ENCODE data around the gene PSG6.
"Not testable (repeated sequence)": the region's sequence is repeated elsewhere in the genome, so short reads cannot be mapped to it uniquely, and the experiment has no call there.

The PSG6 gene

GRCh38 chr19:42900561-42900960 lies 17.1 kb downstream of the PSG6 start:
- DNase-seq, result not testable (repeated sequence)

DNA sequence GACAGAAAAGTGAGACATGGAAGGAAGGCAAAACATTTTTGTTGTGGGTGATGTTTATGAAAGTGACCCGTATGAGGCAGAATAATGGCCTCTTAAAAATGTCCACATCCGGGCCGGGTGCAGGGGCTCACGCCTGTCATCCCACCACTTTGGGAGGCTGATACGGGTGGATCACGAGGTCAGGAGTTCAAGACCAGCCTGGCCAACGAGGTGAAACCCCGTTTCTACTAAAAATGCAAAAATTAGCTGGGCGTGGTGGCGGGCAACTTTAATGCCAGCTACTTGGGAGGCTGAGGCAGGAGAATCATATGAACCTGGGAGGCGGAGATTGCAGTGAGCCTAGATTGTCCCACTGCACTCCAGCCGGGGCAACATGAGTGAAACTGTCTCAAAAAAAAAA lies 18.0 kb downstream of the PSG6 start:
- DNase-seq, result not testable (repeated sequence)

GRCh38 chr19:42899110-42899509 lies 18.6 kb downstream of the PSG6 start:
- DNase-seq, result not testable (repeated sequence)

DNA sequence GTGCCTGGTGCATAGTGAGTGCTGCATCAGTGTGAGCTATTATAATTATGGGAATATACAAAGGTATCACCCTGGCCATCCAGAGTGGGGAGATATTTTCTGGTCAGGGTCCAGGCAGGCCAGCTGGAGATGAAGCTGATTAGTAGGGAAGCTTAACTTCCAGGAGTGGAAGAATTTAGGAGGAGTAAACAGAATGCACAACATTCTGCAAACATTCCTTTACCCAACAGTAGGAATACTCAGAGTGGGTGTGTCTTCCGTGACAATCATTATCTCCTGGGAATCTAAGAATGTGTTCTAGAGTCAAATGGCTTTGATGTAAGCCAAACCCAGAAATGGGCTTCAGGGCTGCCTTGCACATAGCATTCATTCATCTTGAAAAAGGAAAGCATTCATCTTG lies 19.0 kb downstream of the PSG6 start:
- not testable (repeated sequence) for DNase-seq

DNA sequence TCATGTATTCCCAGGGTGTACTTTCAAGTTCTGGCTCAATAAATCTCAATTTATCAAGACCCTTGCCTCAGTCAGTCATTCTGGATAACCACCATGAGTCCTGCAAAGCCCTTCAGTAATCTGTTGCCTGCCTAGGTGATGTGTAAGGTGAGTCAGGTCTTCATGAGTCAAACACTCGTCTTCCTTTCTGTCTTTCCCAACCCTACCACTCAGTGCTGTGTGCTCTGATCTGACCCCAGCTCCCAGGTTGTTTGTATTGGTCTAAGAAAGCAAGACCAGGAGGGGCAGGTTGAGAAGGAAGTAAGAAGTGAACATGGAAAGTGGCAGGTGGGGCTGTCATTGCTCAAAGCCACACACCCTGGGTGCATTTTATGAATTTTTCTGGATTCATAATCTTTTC lies 20.0 kb downstream of the PSG6 start:
- not testable (repeated sequence) for DNase-seq

- DNase-seq, result not testable (repeated sequence)
Observed at GRCh38 chr19:42890446-42890845, 27.2 kb downstream of the PSG6 start.

DNA sequence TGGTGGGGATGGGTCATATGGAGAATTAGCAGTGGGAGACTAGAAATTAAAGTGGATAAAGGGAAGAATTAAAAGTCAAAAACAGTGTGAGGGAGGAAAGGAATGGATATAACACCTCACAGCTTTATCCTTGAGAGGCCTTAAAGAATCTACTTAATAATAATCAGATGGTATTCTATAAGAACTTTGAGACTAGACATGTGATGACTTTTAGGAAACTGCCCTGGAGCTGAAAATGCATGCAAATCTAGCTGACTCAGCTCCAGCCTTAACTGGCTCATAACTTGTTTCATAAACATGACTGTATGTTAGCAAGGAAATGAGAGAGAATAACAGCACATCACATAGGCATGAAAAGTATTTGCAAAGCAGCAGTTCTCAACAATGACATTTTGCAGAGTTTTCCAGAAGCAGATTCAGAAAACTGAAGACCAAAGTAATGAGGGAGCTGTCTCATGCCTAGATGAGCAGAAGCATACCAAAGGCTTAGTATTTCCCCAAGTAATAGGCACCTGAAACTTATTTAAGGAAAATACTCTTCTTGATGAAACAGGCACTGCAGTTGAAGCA lies 29.7 kb downstream of the PSG6 start:
- not testable (repeated sequence) for DNase-seq

- not testable (repeated sequence) for DNase-seq
Observed at GRCh38 chr19:42882730-42883129, 35.0 kb downstream of the PSG6 start.

DNA sequence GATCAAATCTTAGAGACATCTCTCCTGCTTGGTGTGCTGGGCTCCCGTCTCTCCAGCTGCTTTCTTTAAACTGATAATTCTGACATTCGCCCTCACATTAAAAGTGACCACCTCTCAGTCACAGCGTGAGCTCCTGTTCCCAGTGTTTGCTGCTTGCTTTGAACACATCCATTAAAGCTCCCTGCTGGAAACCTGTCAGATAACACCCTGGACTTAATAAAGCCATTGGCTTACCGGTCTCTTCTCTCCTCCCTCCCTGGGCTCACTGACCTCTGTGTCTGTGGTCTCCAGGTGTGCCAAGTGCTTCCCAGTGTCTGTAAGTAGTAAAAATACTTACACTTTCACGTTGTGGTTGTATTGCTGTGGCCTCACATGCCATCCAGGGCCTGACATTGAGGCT lies 35.7 kb downstream of the PSG6 start:
- DNase-seq, result not testable (repeated sequence)

DNA sequence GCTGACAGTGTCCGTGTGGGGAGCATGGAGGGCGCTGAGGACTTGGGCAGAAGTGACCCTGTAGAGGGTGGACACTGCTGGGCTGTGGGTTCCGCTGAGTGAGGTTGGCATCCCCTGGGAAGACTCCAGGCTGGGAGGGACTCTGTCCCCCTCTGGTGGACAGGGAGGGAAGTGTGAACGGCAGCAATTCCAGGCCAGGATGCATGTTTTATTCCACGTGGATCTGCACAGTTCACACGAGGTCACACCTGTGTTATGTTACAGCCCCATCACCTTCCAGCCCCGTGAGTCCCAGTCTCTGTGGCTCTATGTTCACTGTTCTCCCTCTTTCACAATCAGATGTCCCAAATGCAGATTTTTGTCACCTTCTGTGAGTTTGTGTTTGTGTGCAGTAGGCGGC lies 36.4 kb downstream of the PSG6 start:
- DNase-seq, result not testable (repeated sequence)

DNA sequence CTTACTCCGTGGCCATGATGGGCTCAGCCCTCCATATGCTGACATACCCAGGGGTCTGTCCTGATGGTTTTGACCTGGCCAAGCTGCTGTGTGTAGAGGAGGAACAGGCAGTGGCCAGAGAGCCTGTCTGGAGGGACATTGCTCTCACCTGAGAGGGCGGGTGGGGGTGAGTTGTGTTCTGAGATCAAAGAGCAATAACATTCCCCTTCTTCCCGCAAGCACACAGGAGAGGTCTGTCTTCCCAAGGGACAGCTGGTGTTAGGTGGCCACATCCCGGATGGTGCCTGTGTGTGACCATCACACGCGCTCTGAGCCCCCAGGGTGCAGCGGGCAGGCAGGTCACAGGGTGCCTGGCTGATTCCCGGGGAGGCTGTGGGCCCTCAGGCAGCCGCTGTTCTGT lies 37.1 kb downstream of the PSG6 start:
- DNase-seq, result not testable (repeated sequence)

- DNase-seq, result no peak
Observed at GRCh38 chr19:42879613-42880012, 38.1 kb downstream of the PSG6 start, which contains the start of gene PSG1. Gene PSG1 (minus strand): TSS chr19:42879713. CDS start chr19:42879581, 132 bp downstream.

GRCh38 chr19:42876596-42876995 lies 41.1 kb downstream of the PSG6 start:
- DNase-seq, result not testable (repeated sequence)

DNA sequence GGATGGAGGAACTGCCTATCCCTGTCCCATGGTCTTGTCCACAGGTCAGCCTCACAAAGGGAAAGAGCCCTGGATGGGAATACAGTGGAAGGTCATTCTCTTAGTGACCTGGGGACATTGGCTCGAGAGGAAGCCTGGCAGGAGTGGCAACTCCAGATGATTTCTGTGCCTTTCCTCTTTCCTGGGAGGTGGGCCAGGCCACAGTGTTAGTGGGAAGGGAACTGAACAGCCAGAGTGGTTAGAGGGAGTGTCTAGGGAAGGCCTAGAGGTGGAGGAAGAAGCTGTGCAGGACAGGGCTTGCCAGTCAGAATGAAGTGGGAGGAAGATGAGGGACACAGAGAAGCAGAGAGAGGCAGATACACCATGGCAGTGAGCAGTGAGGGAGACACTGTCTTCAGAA lies 41.8 kb downstream of the PSG6 start:
- not testable (repeated sequence) for DNase-seq

DNA sequence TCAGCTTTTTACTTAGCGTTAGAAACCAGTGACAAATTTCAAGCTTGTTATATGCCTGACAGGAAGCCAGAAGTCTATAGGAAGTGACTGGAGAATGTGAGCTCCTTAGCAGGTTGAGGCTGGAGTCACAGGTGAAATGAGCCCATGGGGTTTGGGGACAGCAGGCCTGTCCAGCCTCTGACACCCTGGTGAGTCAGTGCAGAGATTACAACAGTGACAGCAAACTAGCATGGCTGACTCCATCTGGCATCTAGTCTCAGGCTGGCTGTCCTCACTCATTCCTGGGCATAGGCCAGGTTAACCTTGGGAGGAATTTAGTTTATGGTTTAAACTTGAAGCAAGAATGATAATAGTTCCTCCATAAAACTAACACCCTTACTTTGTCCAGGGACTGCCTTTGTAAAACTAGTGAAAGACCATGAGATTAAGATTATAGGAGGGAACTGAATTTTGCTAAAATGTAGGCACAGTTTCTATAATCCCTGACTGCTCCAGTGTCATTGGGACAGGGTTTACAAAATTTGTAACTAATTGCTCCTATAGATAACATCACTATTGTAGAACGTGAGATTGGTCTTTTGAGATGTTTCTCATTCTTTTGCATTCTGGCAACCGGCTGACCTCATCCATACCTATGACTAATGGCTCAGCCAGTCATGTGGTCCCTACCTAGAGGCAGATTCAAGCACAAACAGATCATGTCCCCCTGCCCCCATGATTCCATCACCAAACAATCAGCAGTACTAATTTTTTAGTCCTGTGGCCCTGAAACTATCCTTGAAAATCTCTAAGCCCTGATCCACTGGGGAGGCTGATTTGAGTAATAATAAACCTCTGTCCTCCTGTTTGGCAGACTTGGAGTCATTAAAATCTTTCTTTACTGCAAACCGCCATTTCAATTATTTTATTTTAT lies 42.5 kb downstream of the PSG6 start:
- not testable (repeated sequence) for DNase-seq

DNA sequence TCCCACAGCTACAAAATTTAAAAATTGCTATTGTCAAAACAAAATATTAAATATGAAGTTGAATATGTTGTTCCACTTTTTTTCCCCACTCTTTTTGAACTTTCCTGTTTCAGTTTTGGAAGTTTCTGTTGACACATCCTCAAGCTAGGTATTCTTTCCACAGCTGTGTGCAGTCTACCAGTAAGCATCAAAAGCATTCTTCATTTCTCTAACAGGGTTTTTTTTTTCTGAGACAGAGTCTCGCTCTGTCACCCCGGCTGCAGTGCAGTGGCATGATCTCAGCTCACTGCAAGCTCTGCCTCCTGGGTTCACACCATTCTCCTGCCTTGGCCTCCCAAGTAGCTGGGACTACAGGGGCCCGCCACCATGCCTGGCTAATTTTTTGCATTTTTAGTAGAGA lies 43.6 kb downstream of the PSG6 start:
- not testable (repeated sequence) for DNase-seq

DNA sequence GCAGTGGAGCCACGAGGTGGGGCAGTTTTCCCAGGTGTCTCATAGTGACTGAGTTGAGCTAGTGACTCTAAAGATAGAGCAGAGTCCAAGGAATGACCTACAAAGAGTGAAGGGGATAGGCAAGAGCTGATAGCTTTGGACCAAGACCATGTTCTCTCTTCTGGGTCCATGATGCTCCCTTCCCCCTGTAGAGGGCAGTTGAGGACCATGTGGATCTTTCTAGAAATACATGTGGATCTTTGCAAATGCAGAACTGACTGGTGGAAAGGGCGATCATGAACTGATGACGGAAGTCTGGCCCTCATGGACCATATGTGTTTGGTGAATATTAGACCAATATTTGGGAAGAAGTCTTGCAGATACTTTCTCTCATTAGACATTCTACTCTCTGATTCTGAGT lies 45.1 kb downstream of the PSG6 start:
- no peak for DNase-seq

- no peak for DNase-seq
Observed at GRCh38 chr19:42857544-42857867, 60.2 kb downstream of the PSG6 start.

DNA sequence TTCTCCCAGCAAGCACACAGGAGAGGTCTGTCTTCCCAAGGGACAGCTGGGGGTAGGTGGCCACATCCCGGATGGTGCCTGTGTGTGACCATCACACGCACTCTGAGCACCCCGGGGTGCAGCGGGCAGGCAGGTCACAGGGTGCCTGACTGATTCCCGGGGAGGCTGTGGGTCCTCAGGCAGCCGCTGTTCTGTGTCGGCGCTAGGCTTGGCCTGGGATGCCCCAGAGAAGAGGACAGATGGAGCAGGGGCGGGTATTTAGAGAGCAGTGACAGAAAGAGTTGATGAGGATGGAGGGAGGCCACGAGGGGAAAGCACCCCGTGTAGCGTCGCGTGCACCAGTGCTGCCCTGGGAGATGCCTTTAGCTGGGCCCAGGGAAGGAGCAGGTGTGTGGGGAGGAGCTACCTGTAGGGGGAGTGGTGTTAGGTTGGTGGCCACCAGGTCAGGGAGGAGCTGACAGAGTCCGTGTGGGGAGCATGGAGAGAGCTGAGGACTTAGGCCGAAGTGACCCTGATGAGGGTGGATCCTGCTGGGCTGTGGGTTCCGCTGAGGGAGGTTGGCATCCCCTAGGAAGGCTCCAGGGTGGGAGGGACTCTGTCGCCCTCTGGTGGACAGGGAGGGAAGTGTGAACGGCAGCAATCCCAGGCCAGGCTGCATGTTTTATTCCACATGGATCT lies 60.7 kb downstream of the PSG6 start:
- not testable (repeated sequence) for DNase-seq

- DNase-seq, result not testable (repeated sequence)
Observed at GRCh38 chr19:42854745-42855144, 62.9 kb downstream of the PSG6 start.

- not testable (repeated sequence) for DNase-seq
Observed at GRCh38 chr19:42853231-42853630, 64.5 kb downstream of the PSG6 start.

GRCh38 chr19:42852821-42853220 lies 64.9 kb downstream of the PSG6 start:
- not testable (repeated sequence) for DNase-seq

Measured in NCI-H2171 (cell line).